HG02588 (cell line): ENCODE data around the gene ZNF236.

ENCODE experiments used
- ATAC-seq: cut with Tn5 transposase; IDR thresholded peaks from one replicate; pipeline ENCODE4 v1.9.1; 2021; ENCODE audit warnings: mild to moderate bottlenecking, moderate library complexity; ENCODE audit not compliant: unreplicated experiment

The ZNF236 gene

DNA sequence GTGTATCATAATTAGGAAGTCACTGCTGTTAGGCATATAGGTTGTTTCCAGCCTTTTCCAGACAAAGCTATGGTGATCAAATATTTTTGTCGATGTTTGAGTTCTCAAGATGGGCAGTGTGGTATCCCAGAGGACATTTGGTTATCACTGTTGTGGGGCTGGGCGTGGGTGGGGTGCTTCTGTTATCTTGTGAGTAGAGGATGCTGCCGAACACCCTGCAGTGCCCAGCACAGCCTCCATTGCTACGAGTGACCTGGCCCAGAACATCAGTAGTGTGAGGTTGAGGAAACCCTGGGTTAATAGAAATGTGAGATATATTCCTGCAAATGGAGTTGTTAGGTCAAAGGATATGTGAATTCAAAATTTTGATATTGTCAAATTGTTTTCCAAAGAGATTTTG lies 33.2 kb downstream of the ZNF236 start:
- no peak for ATAC-seq

DNA sequence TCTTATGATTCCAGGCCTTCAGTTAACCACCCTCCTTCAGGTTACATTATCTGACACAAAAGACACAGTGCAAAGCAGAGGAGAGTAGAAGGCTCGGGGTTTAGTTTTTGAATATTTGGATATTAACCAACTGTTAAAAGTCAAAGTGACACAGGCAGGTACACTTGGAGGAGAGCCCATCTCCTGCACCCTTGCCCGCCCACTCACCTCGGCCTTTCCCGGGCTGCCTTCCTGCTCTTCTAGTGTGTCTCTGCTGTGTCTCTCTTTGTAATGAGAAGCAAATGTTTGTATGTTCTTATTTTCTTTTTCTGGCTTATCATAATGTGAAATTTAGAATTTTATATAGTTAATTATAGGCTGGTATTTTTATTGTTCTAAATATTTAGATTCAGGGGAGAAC lies 35.1 kb downstream of the ZNF236 start:
- no peak for ATAC-seq

DNA sequence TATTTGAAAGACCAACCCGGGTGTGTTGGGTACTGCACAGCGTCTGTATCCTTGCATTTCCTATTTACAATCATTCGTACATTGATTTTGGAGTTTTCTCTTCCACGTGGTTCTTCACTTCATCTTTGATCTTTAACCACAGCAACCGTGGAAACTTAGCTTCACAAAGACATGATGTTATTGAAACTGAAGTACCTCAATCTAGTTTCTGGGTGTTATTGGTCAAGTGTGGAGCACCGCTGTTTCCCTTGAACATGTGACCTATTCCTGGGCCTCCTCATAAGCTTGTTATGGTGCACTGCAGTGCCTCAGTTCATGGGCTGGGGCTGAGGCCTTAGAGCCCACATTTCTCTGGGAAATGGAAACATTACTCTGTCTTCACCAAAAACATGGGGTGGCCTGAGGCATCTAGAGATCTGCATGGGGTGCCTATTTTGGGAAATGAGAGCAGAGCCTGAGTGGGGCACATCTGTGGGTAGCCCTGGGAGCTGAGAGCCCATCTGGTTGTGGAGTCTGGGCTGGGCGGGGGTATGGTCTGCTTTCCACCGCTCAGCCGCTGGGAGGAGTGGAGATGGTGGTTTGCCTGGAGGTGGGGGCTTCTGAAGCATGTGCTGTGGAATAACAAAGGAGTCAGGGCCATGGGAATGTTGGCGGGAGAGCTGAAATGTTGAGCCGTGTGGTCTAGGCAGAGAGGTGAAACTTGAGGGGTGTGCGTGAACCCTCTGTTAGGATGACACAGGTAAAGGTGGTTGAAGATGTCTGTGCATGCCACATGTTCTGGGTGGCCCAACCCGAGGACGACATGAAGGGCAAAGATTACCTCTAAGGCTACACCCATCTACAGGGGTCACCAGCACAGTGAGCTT lies 37.4 kb downstream of the ZNF236 start:
- ATAC-seq, result no peak

DNA sequence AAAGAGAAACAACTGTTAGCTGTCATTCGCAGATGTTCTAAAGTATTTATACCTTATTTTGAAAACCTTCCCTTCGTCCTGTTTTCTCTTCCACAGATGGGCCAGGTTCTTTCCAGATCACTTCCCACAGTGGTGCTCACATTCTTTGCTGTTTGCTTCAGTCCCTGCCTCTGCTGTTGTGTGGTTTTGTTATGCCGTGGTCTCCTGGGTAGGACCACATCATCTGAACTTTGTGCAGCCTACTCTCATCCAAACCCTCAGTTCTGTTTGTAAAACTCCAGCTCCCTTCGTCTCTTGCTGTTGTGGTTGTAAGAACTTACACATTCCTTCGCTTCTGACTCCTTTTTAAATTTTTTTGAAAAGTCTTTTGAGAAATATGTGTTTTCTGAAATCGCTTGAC lies 38.1 kb downstream of the ZNF236 start:
- ATAC-seq, result no peak

DNA sequence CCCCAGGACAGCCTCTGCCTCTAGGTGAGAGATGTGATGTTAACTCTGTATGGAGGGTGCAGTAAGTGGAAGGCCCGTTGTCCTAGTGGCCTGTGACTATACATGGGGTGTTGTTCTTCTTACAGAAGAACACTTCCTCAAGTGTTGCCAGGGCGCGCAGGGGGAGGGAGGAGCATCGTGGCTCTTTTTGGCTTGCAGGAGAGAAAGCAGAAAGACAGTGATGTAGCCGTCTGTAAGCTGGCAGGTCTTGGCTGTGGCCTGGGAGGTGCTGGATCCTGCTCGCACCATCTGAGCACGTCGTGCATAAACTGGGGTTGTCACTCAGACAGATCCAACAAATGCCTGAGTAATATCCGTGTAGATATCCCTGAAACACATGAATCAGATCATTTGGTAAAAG lies 44.3 kb downstream of the ZNF236 start:
- ATAC-seq, result no peak

DNA sequence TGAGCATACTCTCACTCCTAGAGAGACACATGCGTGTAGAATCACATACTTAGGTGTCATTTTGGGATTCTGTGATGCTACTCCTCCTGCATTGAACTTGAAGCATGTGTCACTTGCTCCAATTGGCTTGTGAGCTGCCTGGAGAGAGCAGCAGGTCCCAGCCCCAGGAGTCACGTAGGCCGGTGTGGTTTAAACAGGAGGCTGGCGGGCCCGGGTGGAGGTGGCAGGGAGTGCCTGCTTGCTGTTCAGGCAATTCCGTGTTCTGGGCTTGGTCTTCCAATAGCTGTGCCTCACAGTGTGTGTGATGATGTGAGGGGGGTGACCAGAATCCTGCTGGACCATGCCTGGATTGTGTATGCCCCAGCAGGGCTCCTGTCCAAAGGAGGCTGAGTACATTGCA lies 51.0 kb downstream of the ZNF236 start:
- no peak for ATAC-seq

- ATAC-seq, result no peak
Observed at GRCh38 chr18:76873713-76874112, 51.4 kb downstream of the ZNF236 start.

DNA sequence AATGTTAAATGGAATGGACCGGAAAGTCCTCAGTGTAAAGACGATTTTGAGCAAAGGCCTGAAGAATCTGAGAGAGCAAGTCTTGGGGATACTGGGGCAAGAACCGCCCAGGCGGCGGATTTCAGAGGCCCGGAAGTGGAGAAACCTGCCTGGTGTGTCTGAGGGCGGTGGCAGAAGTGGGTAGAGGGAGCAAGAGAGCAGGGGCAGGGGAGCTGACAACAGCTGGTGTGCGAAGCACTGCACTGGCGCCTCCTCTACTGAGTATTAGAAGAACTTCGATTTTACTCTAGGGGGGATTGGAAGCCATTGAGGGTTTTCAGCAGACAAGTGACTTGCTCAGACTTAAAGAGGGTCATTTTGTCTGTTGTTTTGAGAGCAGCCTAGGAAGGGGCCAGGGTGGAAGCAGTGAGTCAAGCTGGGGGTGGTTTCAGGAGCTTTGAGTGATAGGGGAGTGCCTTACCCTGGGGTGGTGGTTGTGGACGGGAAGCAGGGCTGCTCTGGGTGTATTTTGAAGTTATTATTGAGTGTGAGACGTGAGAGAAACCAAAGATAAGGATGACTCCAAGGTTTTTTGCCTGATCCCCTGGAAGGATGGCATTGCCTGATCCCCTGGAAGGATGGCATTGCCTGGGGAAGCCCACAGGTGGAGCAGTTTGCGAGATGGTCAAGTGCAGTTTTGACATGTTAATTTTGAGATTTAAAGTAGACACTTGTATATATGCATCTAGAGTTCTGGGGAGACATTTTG lies 52.5 kb downstream of the ZNF236 start:
- no peak for ATAC-seq

DNA sequence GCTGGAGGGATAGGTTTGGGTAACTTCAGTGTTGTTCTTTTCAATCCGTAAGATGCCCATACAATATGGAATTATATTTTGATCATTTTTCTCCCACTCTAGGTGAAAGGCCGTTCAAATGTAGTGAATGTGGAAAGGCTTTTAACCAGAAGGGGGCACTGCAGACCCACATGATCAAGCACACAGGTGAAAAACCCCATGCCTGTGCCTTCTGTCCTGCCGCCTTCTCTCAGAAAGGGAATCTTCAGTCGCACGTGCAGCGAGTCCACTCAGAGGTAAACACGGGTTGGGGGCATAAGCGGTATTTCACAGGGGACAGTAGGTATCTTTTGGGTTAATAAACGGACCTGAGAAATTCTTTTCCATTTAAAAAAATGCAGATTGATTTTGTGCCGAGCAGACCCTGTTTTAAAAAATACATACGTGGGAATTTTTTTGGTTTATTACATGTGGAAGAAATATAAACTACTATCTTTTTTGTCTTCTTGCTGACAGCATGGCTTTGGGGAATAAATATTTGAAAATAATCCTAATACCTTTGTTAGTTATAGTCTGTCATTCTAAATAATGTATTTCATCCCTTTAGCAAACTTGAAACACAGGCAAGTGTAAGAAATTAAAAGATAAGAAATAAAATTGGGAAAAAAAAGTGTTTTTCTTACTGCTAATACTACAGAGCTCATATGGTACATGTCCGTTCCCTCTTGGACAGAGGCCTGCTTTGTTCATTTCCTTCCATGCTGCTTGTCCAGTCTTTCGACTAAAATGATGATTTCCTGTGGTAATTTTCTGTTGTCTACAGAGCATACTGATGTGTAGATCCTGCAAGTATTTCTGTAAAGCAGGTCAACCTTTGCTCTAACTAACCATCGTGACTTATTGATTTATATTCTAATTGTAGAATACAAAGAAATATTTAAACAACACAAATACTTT lies 53.3 kb downstream of the ZNF236 start:
- ATAC-seq, result no peak

DNA sequence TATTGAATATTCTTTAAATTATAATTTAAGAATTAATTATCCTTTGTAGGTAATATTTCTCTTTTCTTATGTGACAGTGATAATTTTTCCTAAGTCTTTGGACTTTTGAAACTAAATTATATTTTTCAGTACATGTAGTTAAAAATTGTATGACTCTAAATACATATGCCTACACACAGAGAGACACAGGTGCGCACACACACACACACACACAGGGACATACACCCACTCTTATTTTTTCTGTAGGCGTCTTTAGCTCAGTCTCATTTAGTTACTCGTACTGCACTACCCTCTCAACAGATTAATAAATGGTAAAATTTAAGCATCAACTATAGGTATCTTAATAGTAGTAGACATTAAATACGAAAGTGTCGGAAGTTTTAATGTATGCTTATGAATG lies 56.1 kb downstream of the ZNF236 start:
- ATAC-seq, result no peak

GRCh38 chr18:76880026-76880425 lies 57.7 kb downstream of the ZNF236 start:
- no peak for ATAC-seq

GRCh38 chr18:76881744-76882143 lies 59.4 kb downstream of the ZNF236 start:
- ATAC-seq, result no peak

- no peak for ATAC-seq
Observed at GRCh38 chr18:76882146-76882545, 59.8 kb downstream of the ZNF236 start.

DNA sequence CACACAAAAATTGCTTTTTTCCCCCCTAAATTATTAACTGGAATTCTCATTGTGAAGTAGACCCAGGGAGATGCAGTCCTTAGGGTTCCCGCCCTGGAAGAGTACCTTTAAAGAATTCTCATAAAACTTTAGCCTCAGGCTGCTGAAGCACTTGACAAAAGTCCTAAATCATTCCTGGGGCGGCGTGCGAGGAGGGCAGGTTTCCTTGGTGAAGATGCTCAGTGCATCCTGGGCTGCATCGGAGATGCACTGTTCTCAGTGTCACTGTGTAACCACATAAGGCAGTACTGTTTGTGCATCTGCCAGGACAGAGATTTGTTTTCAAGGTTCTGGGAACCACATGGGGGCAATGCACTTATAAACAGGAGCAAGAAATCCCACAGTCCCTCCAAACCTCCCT lies 62.6 kb downstream of the ZNF236 start:
- ATAC-seq, result no peak

DNA sequence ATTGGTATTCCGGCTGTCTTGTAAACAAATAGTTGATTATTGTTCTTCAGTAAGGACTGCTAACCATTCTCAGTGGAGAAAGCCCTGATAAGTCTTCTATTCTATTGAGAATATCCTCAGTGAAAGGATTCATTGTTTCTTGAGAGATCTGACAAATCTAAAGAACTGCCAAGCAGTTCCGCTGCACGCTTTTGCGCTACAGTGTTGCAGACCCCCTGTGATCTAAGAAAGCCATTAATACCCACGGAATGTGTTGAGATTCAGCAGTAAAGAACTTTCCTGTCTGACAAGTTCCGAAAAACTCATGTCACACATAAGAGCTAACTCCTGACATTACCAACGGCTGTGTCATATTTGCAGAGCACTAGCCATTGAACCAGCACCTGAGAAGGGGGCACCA lies 63.8 kb downstream of the ZNF236 start:
- ATAC-seq, result no peak

DNA sequence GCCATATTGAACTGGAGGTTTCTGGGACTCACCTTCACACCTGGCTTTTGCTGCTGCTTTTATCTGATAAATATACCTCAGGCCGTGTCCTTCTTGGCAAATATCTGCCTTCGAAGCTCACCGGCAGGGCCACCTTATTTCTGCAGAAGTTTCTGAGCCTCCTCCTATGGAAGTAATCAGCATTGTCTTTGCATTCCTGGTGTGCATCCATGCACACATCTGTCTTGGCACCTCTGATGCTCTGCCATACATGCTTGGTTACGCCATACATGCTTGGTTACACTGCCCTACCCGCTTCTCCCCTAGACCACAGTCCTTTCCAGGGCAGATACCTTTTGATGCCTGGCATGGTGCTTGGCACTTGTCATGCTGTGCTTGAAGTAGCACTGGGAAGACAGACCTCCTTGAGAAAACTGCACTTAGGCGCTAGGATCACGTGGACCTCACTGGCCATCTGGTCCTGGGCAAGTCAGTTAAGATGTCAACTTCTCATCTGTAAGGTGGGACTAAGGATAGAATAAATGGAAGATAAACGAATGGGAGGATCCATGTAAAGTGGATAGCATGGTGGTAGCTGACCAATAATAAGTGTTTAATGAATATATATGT lies 66.8 kb downstream of the ZNF236 start:
- ATAC-seq, result no peak

GRCh38 chr18:76892832-76893231 lies 70.5 kb downstream of the ZNF236 start:
- ATAC-seq, result no peak

GRCh38 chr18:76894566-76895346 lies 72.4 kb downstream of the ZNF236 start:
- no peak for ATAC-seq

DNA sequence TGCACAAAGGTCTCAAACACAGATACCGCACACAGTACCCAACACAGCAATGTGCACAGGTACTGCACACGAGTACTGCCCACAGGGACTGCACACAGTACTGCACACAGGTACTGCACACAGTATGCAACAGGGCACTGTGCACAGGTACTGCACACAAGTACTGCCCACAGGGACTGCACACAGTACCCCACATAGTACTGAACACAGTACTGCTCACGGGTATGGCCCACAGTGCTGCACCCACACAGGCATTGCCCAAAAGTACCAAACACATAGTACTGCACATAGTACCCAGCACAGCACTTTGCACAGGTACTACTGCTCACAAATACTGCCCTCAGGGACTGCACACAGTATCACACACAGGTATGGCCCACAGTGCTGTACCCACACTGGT lies 73.1 kb downstream of the ZNF236 start:
- no peak for ATAC-seq

DNA sequence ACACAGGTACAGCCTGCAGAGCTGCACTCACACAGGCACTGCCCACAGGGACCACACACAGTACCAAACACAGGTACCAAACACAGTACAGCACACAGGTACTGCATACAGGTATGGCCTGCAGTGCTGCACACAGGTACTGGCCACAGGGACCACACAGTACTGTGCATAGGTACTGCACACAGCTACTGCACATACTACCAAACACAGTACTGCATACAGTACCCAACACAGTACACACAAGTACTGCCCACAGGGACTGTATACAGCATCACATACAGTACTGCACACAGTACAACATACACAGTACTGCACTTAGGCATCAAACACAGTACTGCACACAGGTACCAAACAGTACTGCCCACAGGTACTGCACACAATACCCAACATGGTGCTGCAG lies 74.3 kb downstream of the ZNF236 start:
- ATAC-seq, result no peak
